Adrenal gland (tissue), 5 donors: ENCODE data around the gene OMG.
"Not testable (repeated sequence)": the region's sequence is repeated elsewhere in the genome, so short reads cannot be mapped to it uniquely, and the experiment has no call there.

Experiments used
- CTCF ChIP-seq, 6 experiments: fragments of 450-650 bp in 4 of 6; fragments of 200-600 bp in 2 of 6; sonication (generic) in 1 of 6; IDR thresholded peaks; 1 replicate in 5 of 6; 2 replicates in 1 of 6; pipeline versions ENCODE4 v1.5.1 to v1.8.0; 2016 to 2021; ENCODE audit warnings: antibody characterized with exemption in 6 of 6, mild to moderate bottlenecking in 2 of 6, moderate library complexity in 1 of 6
- POLR2A ChIP-seq, 2 donors: fragments of 450-650 bp; IDR thresholded peaks; one replicate each; pipeline ENCODE4 v1.6.1; 2017; ENCODE audit warnings: antibody characterized with exemption in 2 of 2, mild to moderate bottlenecking in 2 of 2, moderate library complexity in 1 of 2
- donor health status: DM: no; HTN: no; CAD: no.

- TF ChIP-seq CTCF, POLR2A (IDR thresholded peaks at IDR 0.05): not testable (repeated sequence)
These were observed 15.2 kb upstream of the OMG start for GRCh38 chr17:31312223-31312622.
